CD4-positive, alpha-beta T cell treated with Interleukin-12 subunit alpha and Interleukin-12 subunit beta, for 1 hour (primary cell): ENCODE measurements around the gene EME2.

Source experiments
- DNase-seq: peaks from one replicate; pipeline ENCODE4 v3.0.0-alpha.2; 2020

Gene EME2

GRCh38 chr16:1778200-1779179 lies 5.9 kb downstream of the EME2 start:
- DNase-seq = no peak

GRCh38 chr16:1779234-1779701 lies 6.7 kb downstream of the EME2 start:
- no peak for DNase-seq

GRCh38 chr16:1779741-1780676 lies 7.4 kb downstream of the EME2 start:
- DNase-seq = no peak

- no peak for DNase-seq
Measured at GRCh38 chr16:1780677-1781072, 8.1 kb downstream of the EME2 start.

GRCh38 chr16:1781254-1781653 lies 8.6 kb downstream of the EME2 start:
- DNase-seq = no peak

- peak; percentile 31 for DNase-seq
Measured at GRCh38 chr16:1781758-1782407, 9.3 kb downstream of the EME2 start.

- DNase-seq = peak; percentile 99
Measured at GRCh38 chr16:1782408-1783264, 10.0 kb downstream of the EME2 start, which contains the start of the genes NUBP2 and SPSB3. Gene NUBP2 (plus strand): TSS chr16:1782960. CDS start chr16:1783021, 61 bp downstream. Gene SPSB3 (minus strand): TSS chr16:1782571. CDS start chr16:1781483, 1,088 bp downstream.

- no peak for DNase-seq
Measured at GRCh38 chr16:1784977-1785845, 12.6 kb downstream of the EME2 start.

GRCh38 chr16:1785846-1786170 lies 13.2 kb downstream of the EME2 start:
- DNase-seq = no peak

GRCh38 chr16:1786242-1787055 lies 13.8 kb downstream of the EME2 start:
- no peak for DNase-seq

GRCh38 chr16:1787056-1787321 lies 14.4 kb downstream of the EME2 start:
- no peak for DNase-seq

GRCh38 chr16:1787322-1788094 lies 14.9 kb downstream of the EME2 start:
- no peak for DNase-seq

GRCh38 chr16:1788095-1788707 lies 15.6 kb downstream of the EME2 start:
- DNase-seq = no peak

- no peak for DNase-seq
Measured at GRCh38 chr16:1788708-1789100, 16.1 kb downstream of the EME2 start.

- no peak for DNase-seq
Measured at GRCh38 chr16:1789643-1790045, 17.0 kb downstream of the EME2 start.

- DNase-seq = no peak
Measured at GRCh38 chr16:1790261-1790610, 17.6 kb downstream of the EME2 start.

- DNase-seq = no peak
Measured at GRCh38 chr16:1790611-1791255, 18.1 kb downstream of the EME2 start.

GRCh38 chr16:1791256-1791942 lies 18.8 kb downstream of the EME2 start:
- no peak for DNase-seq
